OCI-LY7 (cell line): Measurements from ENCODE around the gene PGBD1. TPM values are rescaled to one million over a fixed set of nuclear protein-coding genes. Genes with fewer than 3 reads are reported as not detected.

ENCODE experiments used
- BruUV-seq: library from RNA; stranded (reverse); fragments of 400-500 nt; replicated peaks from 2 replicates; lab custom pipeline; 2021; lab: Mats Ljungman, UMichigan
- CTCF ChIA-PET: fragments of 300-600 bp; sonication (Branson Sonifier 250); formaldehyde crosslinking; loops from one replicate; lab custom pipeline; 2022; ENCODE audit warnings: antibody characterized with exemption; ENCODE audit not compliant: unreplicated experiment; lab: Charles Lee
- POLR2A ChIA-PET: fragments of 300-600 bp; sonication (Branson Sonifier 250); formaldehyde crosslinking; loops from one replicate; lab custom pipeline; 2022; ENCODE audit warnings: antibody characterized with exemption; lab: Charles Lee
- DNase-seq: peaks from one replicate; pipeline ENCODE4 v3.0.0-alpha.2; 2015; ENCODE audit warnings: low spot score
- H2AFZ ChIP-seq: fragments of 200-600 bp; sonication (generic), shearing (Covaris generic); 2 replicates; pipeline ENCODE4 v1.6.1; 2014; ENCODE audit warnings: mild to moderate bottlenecking, antibody characterized with exemption, low read length, moderate library complexity
- H3K27ac ChIP-seq: fragments of 200-600 bp; sonication (generic); 2 replicates; pipeline ENCODE4 v1.5.1; 2014; ENCODE audit warnings: mixed run types, low read depth, mild to moderate bottlenecking, moderate library complexity, low read length, inconsistent platforms; ENCODE audit not compliant: poor library complexity, severe bottlenecking
- H3K36me3 ChIP-seq: fragments of 200-600 bp; sonication (generic); 2 replicates; pipeline ENCODE4 v1.6.1; 2014; ENCODE audit warnings: mild to moderate bottlenecking, antibody characterized with exemption, low read length, moderate library complexity, mixed read lengths; ENCODE audit not compliant: insufficient read depth
- H3K4me1 ChIP-seq: fragments of 200-600 bp; sonication (generic); 2 replicates; pipeline ENCODE4 v1.5.1; 2014; ENCODE audit warnings: mild to moderate bottlenecking, low read length; ENCODE audit not compliant: insufficient read depth, poor library complexity, severe bottlenecking
- H3K4me2 ChIP-seq: fragments of 200-600 bp; sonication (generic); 2 replicates; pipeline ENCODE4 v1.6.1; 2014; ENCODE audit warnings: mild to moderate bottlenecking, low read length
- H3K4me3 ChIP-seq: fragments of 200-600 bp; sonication (generic); 2 replicates; pipeline ENCODE4 v1.5.1; 2014; ENCODE audit warnings: mild to moderate bottlenecking, low read depth, low read length; ENCODE audit not compliant: poor library complexity, severe bottlenecking
- H3K79me2 ChIP-seq: fragments of 200-600 bp; sonication (generic); 2 replicates; pipeline ENCODE4 v1.6.1; 2016; ENCODE audit warnings: low read depth, mild to moderate bottlenecking, low read length, moderate library complexity, mixed read lengths; ENCODE audit not compliant: insufficient read depth
- H3K9me2 ChIP-seq: fragments of 200-600 bp; sonication (generic); 2 replicates; pipeline ENCODE4 v1.6.1; 2016; ENCODE audit warnings: mild to moderate bottlenecking, low read length, mixed read lengths; ENCODE audit not compliant: insufficient read depth
- H3K9me3 ChIP-seq: fragments of 200-600 bp; sonication (generic); 2 replicates; pipeline ENCODE4 v1.6.1; 2014; ENCODE audit warnings: mild to moderate bottlenecking, mixed run types, low read length, mixed read lengths
- H4K20me1 ChIP-seq: fragments of 200-600 bp; sonication (generic); 2 replicates; pipeline ENCODE4 v1.6.1; 2014; ENCODE audit warnings: mild to moderate bottlenecking, antibody characterized with exemption, low read length, moderate library complexity, mixed read lengths; ENCODE audit not compliant: insufficient read depth
- CTCF ChIP-seq: fragments of 200-600 bp; sonication (generic); conservative IDR thresholded peaks from 2 replicates; pipeline ENCODE4 v1.5.1; 2014; ENCODE audit warnings: mild to moderate bottlenecking, antibody characterized with exemption, low read length, moderate library complexity, mixed read lengths
- EZH2phosphoT487 ChIP-seq: fragments of 200-600 bp; sonication (generic); IDR thresholded peaks from 2 replicates; pipeline ENCODE4 v1.6.1; 2018; ENCODE audit warnings: low read depth, borderline replicate concordance, mild to moderate bottlenecking, mixed run types, antibody characterized with exemption, low read length, moderate library complexity, mixed read lengths
- intact Hi-C: fragments of 100-400 bp; cut with micrococcal nuclease; formaldehyde crosslinking; loops from one replicate; pipeline ENCODE4 v1.10.0; 2022; ENCODE audit not compliant: unreplicated experiment
- total RNA-seq, 2 experiments: library from RNA; depleted of rRNA in 1 of 2; stranded (reverse); fragments of >200 nt in 1 of 2; shearing (Covaris generic) in 1 of 2; gene quantifications; 2 replicates each; pipeline ENCODE4 v1.2.3, GENCODE V29; 2014 to 2022

The PGBD1 gene
- total RNA-seq, 2 experiments from 2014 or later: 1.6 to 3.3 TPM

GRCh38 chr6:28257042-28257441 lies 24.3 kb upstream of the PGBD1 start:
- no TSS peak for BruUV-seq
- peaks cover 10% of the 10 kb centered on the region for H3K4me1 ChIP-seq
- H3K79me2 ChIP-seq: no peaks in the 10 kb centered on the region
- no peak overlapping the region for H2AFZ ChIP-seq
- H3K36me3 ChIP-seq: no peaks in the 10 kb centered on the region
- H3K9me3 ChIP-seq: peaks cover 4% of the 10 kb centered on the region; the same call in 1 of the 2 replicates
- intact Hi-C loops: no loop called here
- TF ChIP-seq EZH2phosphoT487 (no peak), CTCF (no peak)
- no peak overlapping the region for H3K4me3 ChIP-seq
- H3K27ac ChIP-seq: no peak overlapping the region
- no peaks in the 10 kb centered on the region for H3K9me2 ChIP-seq
- ChIA-PET CTCF (no interaction called here), POLR2A (no interaction called here)
- DNase-seq: no peak
- H3K4me2 ChIP-seq: no peak overlapping the region
- no peaks in the 10 kb centered on the region for H4K20me1 ChIP-seq

- Histone ChIP-seq H3K36me3 (no peaks in the 10 kb centered on the region), H3K27ac (no peak within 1 kb of the TSS), H3K4me2 (no peak within 1 kb of the TSS), H4K20me1 (no peaks in the 10 kb centered on the region), H3K79me2 (no peaks in the 10 kb centered on the region), H2AFZ (no peak within 1 kb of the TSS), H3K9me3 (no peaks in the 10 kb centered on the region), H3K9me2 (no peaks in the 10 kb centered on the region), H3K4me3 (no peak within 1 kb of the TSS), H3K4me1 (no peaks in the 10 kb centered on the region)
- CTCF ChIA-PET: no interaction called here
- intact Hi-C loops: no loop called here
- POLR2A ChIA-PET: no interaction called here
- BruUV-seq: no TSS peak
- no peak for DNase-seq
- TF ChIP-seq CTCF: no peak
- no peak for TF ChIP-seq EZH2phosphoT487
Observed at GRCh38 chr6:28258877-28259777, 22.2 kb upstream of the PGBD1 start, which contains the start of gene NKAPL. Gene NKAPL, plus strand, starts transcription at chr6:28259297. Its CDS starts 75 bp downstream, at chr6:28259372.

DNA sequence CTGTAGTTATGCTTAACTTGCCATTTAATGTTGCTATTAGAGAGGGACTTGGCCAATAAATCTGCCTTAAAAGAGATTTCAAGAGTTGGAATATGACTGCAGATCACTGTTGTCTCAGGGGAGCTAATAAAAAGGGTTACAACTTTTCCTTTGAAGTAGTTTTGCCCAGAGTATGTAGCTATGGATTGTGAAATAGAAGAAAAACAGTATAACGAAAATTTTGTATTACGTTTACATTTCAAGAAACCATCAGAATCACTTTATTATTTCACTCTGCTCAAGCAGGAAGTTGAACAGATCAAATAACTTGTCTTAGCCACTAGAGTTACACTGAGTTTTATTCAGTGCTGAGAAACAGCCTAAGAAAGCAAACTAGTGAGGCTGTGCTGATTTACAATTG lies 17.4 kb upstream of the PGBD1 start:
- no peak for DNase-seq
- Histone ChIP-seq H2AFZ (no peak overlapping the region; the same call in 1 of the 2 replicates), H3K4me3 (no peak overlapping the region), H3K4me2 (no peak overlapping the region), H3K36me3 (no peaks in the 10 kb centered on the region), H4K20me1 (no peaks in the 10 kb centered on the region), H3K4me1 (peaks cover 16% of the 10 kb centered on the region), H3K27ac (no peak overlapping the region), H3K9me3 (no peaks in the 10 kb centered on the region), H3K79me2 (no peaks in the 10 kb centered on the region), H3K9me2 (no peaks in the 10 kb centered on the region)
- BruUV-seq: no TSS peak
- POLR2A ChIA-PET: interaction anchor here (1.0 kb wide), 1 partner anchor 12 kb away, joined by 3 read pairs; the partner anchor contains the start of gene ZKSCAN4
- CTCF ChIA-PET: interaction anchor here (0.6 kb wide), 1 partner anchor 16 kb away, joined by 3 read pairs; no protein-coding TSS in a partner anchor
- intact Hi-C loops: no loop called here
- TF ChIP-seq CTCF: no peak
- TF ChIP-seq EZH2phosphoT487: no peak
